NT2/D1 (cell line): ENCODE measurements around the gene MBP.

ENCODE experiments used
- DNase-seq: peaks from one replicate; pipeline ENCODE4 v3.0.0-alpha.2; 2011; ENCODE audit warnings: low read depth, low spot score
- H3K27me3 ChIP-seq: 2 replicates; pipeline ENCODE4 v1.6.0; 2011; ENCODE audit warnings: mild to moderate bottlenecking; ENCODE audit not compliant: insufficient read length, insufficient read depth
- H3K36me3 ChIP-seq: 2 replicates; pipeline ENCODE4 v1.6.1; 2011; ENCODE audit warnings: mild to moderate bottlenecking, low read length, mixed read lengths; ENCODE audit not compliant: insufficient read depth, insufficient read length
- H3K4me1 ChIP-seq: 2 replicates; pipeline ENCODE4 v1.5.1; 2011; ENCODE audit not compliant: insufficient read depth, insufficient read length
- H3K4me3 ChIP-seq: 2 replicates; pipeline ENCODE4 v1.5.1; 2011; ENCODE audit warnings: low read depth; ENCODE audit not compliant: insufficient read length
- H3K9ac ChIP-seq: 2 replicates; pipeline ENCODE4 v1.6.0; 2011; ENCODE audit warnings: low read depth; ENCODE audit not compliant: insufficient read length
- H3K9me3 ChIP-seq: 2 replicates; pipeline ENCODE4 v1.5.1; 2011; ENCODE audit warnings: mild to moderate bottlenecking, low read length; ENCODE audit not compliant: insufficient read depth
- SUZ12 ChIP-seq: IDR thresholded peaks from 2 replicates; pipeline ENCODE4 v1.6.1; 2011; ENCODE audit not compliant: insufficient read length, insufficient read depth; ENCODE audit errors: extremely low read depth
- YY1 ChIP-seq: IDR thresholded peaks from 2 replicates; pipeline ENCODE4 v1.6.1; 2011; ENCODE audit not compliant: insufficient read length, insufficient read depth
- ZNF274 ChIP-seq: IDR thresholded peaks from 2 replicates; pipeline ENCODE4 v1.6.1; 2011; ENCODE audit warnings: mild to moderate bottlenecking, low read depth, low read length

The MBP gene

DNA sequence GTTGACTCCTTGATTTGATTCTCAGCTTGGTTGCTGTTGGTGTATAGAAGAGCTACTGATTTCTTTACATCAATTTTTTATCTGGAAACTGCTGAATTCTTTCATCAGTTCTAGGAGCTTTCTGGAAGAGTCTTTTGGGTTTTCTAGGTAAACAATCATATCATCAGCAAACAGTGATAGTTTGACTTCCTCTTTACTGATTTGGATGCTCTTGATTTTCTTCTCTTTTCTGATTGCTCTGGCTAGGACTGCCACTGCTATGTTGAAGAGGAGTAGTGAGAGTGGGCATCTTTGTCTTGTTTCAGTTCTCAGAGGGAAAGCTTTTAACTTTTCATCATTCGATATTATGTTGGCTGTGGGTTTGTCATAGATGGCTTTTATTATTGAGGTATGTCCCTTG, 169.7 kb downstream of the MBP start:
- no peaks in the 10 kb centered on the region for H3K4me1 ChIP-seq
- H3K36me3 ChIP-seq, result peaks cover 31% of the 10 kb centered on the region
- no peak for DNase-seq
- no peaks in the 10 kb centered on the region for H3K9me3 ChIP-seq
- no peak overlapping the region for H3K4me3 ChIP-seq
- TF ChIP-seq ZNF274 (no peak), YY1 (no peak), SUZ12 (no peak)
- H3K9ac ChIP-seq, result no peak overlapping the region
- no peaks in the 10 kb centered on the region for H3K27me3 ChIP-seq

- Histone ChIP-seq H3K36me3 (peaks cover 45% of the 10 kb centered on the region), H3K9me3 (no peaks in the 10 kb centered on the region), H3K27me3 (no peaks in the 10 kb centered on the region), H3K4me3 (no peak overlapping the region), H3K4me1 (no peaks in the 10 kb centered on the region), H3K9ac (no peak overlapping the region)
- no peak for TF ChIP-seq YY1
- TF ChIP-seq SUZ12, result no peak
- no peak for TF ChIP-seq ZNF274
- DNase-seq, result no peak
Observed at GRCh38 chr18:76960528-76961035, 172.0 kb downstream of the MBP start.

DNA sequence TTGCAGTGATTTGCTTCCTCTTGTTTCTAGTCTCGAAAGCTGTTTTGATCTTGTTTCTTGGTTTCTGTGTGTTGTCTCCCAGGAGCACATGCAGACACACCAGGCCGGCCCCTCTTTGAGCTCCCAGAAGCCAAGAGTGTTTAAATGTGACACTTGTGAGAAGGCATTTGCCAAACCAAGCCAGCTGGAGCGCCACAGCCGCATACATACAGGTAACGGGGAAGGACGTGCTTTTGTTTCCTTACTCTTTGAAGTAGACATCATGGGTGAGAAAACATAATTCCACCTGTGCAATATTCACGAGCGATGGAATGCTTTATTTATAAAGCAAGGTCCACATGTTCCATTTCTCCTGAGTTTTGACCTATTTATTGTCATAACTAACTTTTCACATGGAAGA, 173.0 kb downstream of the MBP start:
- no peak for TF ChIP-seq YY1
- TF ChIP-seq ZNF274, result no peak
- no peak for TF ChIP-seq SUZ12
- peaks cover 46% of the 10 kb centered on the region for H3K36me3 ChIP-seq
- no peak overlapping the region for H3K4me3 ChIP-seq

DNA sequence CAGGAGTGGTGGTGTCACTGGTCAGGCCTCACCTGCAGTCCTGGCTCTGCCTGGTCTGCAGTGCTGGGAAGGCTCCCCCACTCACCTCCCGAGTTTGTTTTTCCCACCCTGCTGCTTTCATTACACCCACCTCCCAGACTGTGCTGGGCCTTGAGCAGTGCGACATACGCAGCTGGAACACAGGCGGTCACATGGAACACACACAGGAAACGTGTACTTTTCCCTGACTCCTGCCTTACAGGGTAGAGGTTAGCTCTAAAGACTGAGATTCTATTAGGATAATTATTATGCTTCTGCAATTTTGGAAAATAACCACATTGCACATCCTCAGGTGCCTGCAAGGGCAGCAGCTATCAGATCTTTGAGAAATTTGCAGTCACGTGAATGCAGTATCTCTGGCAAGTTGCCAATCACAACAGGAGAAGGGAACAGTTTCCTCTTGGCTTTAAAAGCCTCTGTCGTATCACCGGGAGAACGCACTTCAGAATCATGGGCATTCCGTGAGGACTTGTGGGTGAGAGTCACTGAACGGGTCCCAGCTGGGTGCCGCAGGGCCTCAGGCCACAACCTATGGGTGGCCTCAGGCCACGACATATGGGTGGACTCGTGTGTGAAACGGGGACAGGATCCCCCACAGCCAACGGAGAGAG, 173.8 kb downstream of the MBP start:
- H3K36me3 ChIP-seq, result peaks cover 46% of the 10 kb centered on the region
- H3K4me1 ChIP-seq, result no peaks in the 10 kb centered on the region
- no peak for DNase-seq
- H3K27me3 ChIP-seq, result no peaks in the 10 kb centered on the region
- H3K4me3 ChIP-seq, result no peak overlapping the region
- H3K9me3 ChIP-seq, result no peaks in the 10 kb centered on the region
- TF ChIP-seq YY1 (no peak), ZNF274 (no peak), SUZ12 (no peak)
- H3K9ac ChIP-seq, result no peak overlapping the region

More for the DNA sequence above, 173.0 kb downstream of the MBP start:
- no peaks in the 10 kb centered on the region for H3K4me1 ChIP-seq
- H3K9me3 ChIP-seq, result no peaks in the 10 kb centered on the region
- no peaks in the 10 kb centered on the region for H3K27me3 ChIP-seq
- DNase-seq, result no peak
- no peak overlapping the region for H3K9ac ChIP-seq

- DNase-seq, result no peak
- H3K9ac ChIP-seq, result no peak overlapping the region
- TF ChIP-seq SUZ12, result no peak
- no peak for TF ChIP-seq ZNF274
- TF ChIP-seq YY1, result no peak
- no peaks in the 10 kb centered on the region for H3K9me3 ChIP-seq
- peaks cover 48% of the 10 kb centered on the region for H3K36me3 ChIP-seq
- H3K4me3 ChIP-seq, result no peak overlapping the region
- no peaks in the 10 kb centered on the region for H3K4me1 ChIP-seq
- H3K27me3 ChIP-seq, result no peaks in the 10 kb centered on the region
Observed at GRCh38 chr18:76957384-76958355, 174.9 kb downstream of the MBP start.

DNA sequence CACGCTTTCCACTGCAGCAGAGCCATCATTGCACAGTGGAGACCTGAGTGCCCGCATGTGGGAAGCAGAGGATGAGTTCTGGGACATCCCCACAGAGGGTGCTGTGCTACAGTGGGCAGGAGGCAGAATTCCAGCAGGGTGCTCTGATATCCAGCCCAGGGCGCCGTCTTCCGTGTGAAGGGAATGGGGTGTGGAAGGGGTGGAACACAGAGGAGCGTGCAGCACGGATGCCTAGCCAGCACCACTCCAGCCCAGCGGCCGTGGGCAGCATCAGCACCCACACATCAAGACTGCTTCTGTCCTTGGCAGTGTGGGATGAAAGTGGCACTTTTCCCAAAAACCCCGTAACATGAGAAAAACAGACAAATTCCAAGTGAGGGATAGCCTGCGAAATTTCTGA, 175.9 kb downstream of the MBP start:
- TF ChIP-seq ZNF274 (no peak), SUZ12 (no peak), YY1 (no peak)
- Histone ChIP-seq H3K9ac (no peak overlapping the region), H3K4me1 (no peaks in the 10 kb centered on the region), H3K9me3 (no peaks in the 10 kb centered on the region), H3K4me3 (no peak overlapping the region), H3K27me3 (no peaks in the 10 kb centered on the region), H3K36me3 (peaks cover 54% of the 10 kb centered on the region)
- DNase-seq, result no peak
